Activated CD4-positive, alpha-beta memory T cell treated with anti-CD3 and anti-CD28 coated beads, Interleukin-2, amount 10 ng/mL, durations not matched to agents 7 days and 5 days (primary cell): ENCODE results near the gene OR5AC2. TPM values are rescaled to one million over a fixed set of nuclear protein-coding genes. Genes with fewer than 3 reads are reported as not detected.

ENCODE experiments used
- CTCF ChIA-PET: fragments of 350-600 bp; sonication (Branson Sonifier 250); formaldehyde crosslinking; loops from one replicate; lab custom pipeline; 2021; ENCODE audit warnings: antibody characterized with exemption, inconsistent platforms; lab: Charles Lee
- POLR2A ChIA-PET: fragments of 350-600 bp; sonication (Branson Sonifier 250); formaldehyde crosslinking; loops from one replicate; lab custom pipeline; 2021; ENCODE audit warnings: antibody characterized with exemption; lab: Charles Lee
- DNase-seq: peaks from one replicate; pipeline ENCODE4 v3.0.0-alpha.2; 2020
- H3K27ac Mint-ChIP-seq: one replicate; pipeline ENCODE4 v1.8.0; 2021; ENCODE audit warnings: mild to moderate bottlenecking, mixed read lengths
- H3K27me3 Mint-ChIP-seq: one replicate; pipeline ENCODE4 v1.8.0; 2021; ENCODE audit warnings: mixed read lengths
- H3K36me3 Mint-ChIP-seq: one replicate; pipeline ENCODE4 v1.8.0; 2021; ENCODE audit warnings: low read depth, mixed read lengths
- H3K4me1 Mint-ChIP-seq: one replicate; pipeline ENCODE4 v1.8.0; 2021; ENCODE audit warnings: mixed read lengths
- H3K4me3 Mint-ChIP-seq: one replicate; pipeline ENCODE4 v1.8.0; 2021; ENCODE audit warnings: mild to moderate bottlenecking, mixed read lengths
- H3K9me3 Mint-ChIP-seq: one replicate; pipeline ENCODE4 v1.8.0; 2021; ENCODE audit warnings: mixed read lengths
- total RNA-seq, 2 experiments: library from RNA; stranded (reverse); gene quantifications; one replicate each; pipeline ENCODE4 v1.2.3, GENCODE V29; 2021

Gene OR5AC2
- total RNA-seq, 2 experiments from 2014 or later, result not detected

DNA sequence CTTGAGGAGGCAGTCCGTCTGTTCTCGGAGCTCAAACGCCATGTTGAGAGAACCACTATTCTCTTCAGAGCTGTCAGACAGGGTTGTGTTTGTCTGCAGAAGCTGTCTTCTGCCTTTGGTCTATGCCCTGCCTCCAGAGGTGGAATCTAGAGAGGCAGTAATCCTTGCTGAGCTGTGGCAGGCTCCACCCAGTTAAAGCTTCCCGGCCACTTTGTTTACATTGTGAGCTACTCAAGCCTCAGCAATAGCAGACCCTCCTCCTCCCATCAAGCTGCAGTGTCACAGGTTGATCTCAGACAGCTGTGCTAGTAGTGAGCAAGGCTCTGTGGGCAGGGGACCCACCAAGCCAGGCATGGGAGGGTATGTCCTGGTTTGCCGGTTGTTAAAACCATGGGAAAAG lies 8.9 kb downstream of the OR5AC2 start:
- DNase-seq, result no peak
- H3K27ac Mint-ChIP-seq, result no peak overlapping the region
- H3K27me3 Mint-ChIP-seq, result peaks cover 4% of the 10 kb centered on the region
- H3K9me3 Mint-ChIP-seq, result no peaks in the 10 kb centered on the region
- no peak overlapping the region for H3K4me3 Mint-ChIP-seq
- ChIA-PET POLR2A (no interaction called here), CTCF (no interaction called here)
- H3K4me1 Mint-ChIP-seq, result no peaks in the 10 kb centered on the region
- no peaks in the 10 kb centered on the region for H3K36me3 Mint-ChIP-seq

DNA sequence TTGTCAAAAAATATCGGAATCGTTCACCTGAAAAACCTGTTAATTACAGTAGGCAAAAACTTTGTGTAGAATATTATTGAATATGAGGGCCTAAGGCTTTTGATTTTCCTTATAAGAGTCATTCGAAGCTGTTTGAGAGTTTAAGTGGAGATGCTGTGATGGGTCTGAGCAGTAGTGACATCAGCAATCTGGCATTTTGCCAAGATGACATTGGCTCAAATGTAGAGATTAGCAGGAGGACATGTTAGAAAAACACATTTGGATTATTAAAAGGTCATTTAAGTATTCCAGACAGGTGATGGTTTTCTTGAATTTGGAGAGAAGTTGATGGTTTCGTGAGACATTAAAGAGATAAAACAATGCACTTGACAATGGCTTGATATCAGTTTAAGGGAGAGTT lies 12.9 kb downstream of the OR5AC2 start:
- no peaks in the 10 kb centered on the region for H3K4me1 Mint-ChIP-seq

GRCh38 chr3:98108162-98108561 lies 21.2 kb downstream of the OR5AC2 start:
- POLR2A ChIA-PET, result no interaction called here
- H3K27ac Mint-ChIP-seq, result no peak overlapping the region

More for the DNA sequence above, 12.9 kb downstream of the OR5AC2 start:
- Mint-ChIP-seq H3K27me3 (peaks cover 4% of the 10 kb centered on the region), H3K9me3 (no peaks in the 10 kb centered on the region), H3K4me3 (no peak overlapping the region), H3K36me3 (no peaks in the 10 kb centered on the region), H3K27ac (no peak overlapping the region)
- no peak for DNase-seq
- ChIA-PET POLR2A (no interaction called here), CTCF (no interaction called here)

DNA sequence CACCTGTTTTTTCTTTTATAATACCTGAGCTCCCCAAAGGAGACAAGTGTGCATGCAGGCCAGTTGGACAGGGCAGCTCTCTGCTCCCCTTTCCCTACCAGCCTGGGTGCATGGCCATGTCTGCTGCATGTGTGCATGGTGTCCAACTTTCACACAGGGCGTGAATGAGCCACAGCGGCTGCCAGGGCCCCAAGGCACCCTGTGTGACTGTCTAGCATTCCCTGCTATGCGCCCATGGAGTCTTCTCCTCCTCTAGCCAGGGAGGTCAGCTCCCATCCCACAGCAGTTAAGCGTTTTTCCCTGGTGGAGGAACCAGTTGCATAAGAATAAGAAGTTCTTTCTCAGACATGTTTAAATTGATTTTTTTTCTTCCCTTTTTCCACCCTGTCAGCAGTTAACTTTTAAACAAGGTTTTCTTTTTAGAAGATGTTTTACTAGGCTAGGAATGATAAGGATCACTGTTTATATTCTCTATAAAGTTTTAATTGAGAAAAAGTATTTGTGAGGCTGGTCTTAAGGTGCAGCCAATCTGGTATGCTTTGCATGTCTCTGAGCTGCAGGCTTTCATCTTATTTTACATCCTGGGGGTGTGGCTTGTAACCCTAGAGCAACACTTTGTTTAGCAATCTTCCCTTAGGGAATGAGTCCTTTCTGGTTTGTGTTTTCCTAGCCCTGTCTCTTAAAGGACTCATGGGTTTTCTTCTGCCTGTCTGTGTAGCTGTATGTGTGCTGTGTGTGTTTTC lies 23.0 kb downstream of the OR5AC2 start:
- POLR2A ChIA-PET, result no interaction called here

More at GRCh38 chr3:98108162-98108561, 21.2 kb downstream of the OR5AC2 start:
- Mint-ChIP-seq H3K27me3 (peaks cover 4% of the 10 kb centered on the region), H3K9me3 (peaks cover 3% of the 10 kb centered on the region), H3K4me3 (no peak overlapping the region), H3K36me3 (no peaks in the 10 kb centered on the region), H3K4me1 (no peaks in the 10 kb centered on the region)
- no peak for DNase-seq
- CTCF ChIA-PET, result no interaction called here

DNA sequence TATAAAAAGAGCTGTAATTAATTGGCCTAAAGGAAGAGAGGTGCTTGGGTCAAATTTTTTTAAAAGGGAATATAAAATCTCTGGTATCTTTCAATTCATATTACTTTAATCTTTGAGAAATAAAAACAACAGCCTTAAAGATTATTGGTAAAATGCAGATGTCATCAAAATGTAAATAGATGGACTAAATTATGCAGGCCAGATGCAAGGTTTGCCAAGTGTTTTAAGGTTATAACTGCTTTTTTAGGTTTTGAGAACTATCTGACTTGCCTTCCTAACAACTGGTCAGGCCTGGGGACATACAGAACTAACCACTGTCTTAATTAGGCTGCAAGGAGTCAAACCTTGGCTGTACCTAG lies 23.6 kb downstream of the OR5AC2 start:
- H3K27ac Mint-ChIP-seq, result no peak overlapping the region
- CTCF ChIA-PET, result interaction anchor here (0.7 kb wide), 1 partner anchor 286 kb away, joined by 3 read pairs; no protein-coding TSS in a partner anchor

More for the DNA sequence above, 23.0 kb downstream of the OR5AC2 start:
- H3K36me3 Mint-ChIP-seq, result no peaks in the 10 kb centered on the region
- peaks cover 4% of the 10 kb centered on the region for H3K27me3 Mint-ChIP-seq
- no peak for DNase-seq
- H3K9me3 Mint-ChIP-seq, result peaks cover 3% of the 10 kb centered on the region
- no peaks in the 10 kb centered on the region for H3K4me1 Mint-ChIP-seq
- no peak overlapping the region for H3K27ac Mint-ChIP-seq
- H3K4me3 Mint-ChIP-seq, result no peak overlapping the region
- CTCF ChIA-PET, result interaction anchor here (0.6 kb wide), 1 partner anchor 108 kb away, joined by 3 read pairs; no protein-coding TSS in a partner anchor

GRCh38 chr3:98114264-98114663 lies 27.3 kb downstream of the OR5AC2 start:
- DNase-seq, result no peak
- H3K4me1 Mint-ChIP-seq, result no peaks in the 10 kb centered on the region
- peaks cover 3% of the 10 kb centered on the region for H3K9me3 Mint-ChIP-seq
- no peak overlapping the region for H3K4me3 Mint-ChIP-seq
- no peaks in the 10 kb centered on the region for H3K36me3 Mint-ChIP-seq
- ChIA-PET POLR2A (no interaction called here), CTCF (no interaction called here)
- H3K27me3 Mint-ChIP-seq, result no peaks in the 10 kb centered on the region
- H3K27ac Mint-ChIP-seq, result no peak overlapping the region

More for the DNA sequence above, 23.6 kb downstream of the OR5AC2 start:
- Mint-ChIP-seq H3K4me3 (no peak overlapping the region), H3K4me1 (no peaks in the 10 kb centered on the region), H3K36me3 (no peaks in the 10 kb centered on the region), H3K27me3 (peaks cover 4% of the 10 kb centered on the region), H3K9me3 (peaks cover 3% of the 10 kb centered on the region)
- no peak for DNase-seq
- POLR2A ChIA-PET, result no interaction called here

DNA sequence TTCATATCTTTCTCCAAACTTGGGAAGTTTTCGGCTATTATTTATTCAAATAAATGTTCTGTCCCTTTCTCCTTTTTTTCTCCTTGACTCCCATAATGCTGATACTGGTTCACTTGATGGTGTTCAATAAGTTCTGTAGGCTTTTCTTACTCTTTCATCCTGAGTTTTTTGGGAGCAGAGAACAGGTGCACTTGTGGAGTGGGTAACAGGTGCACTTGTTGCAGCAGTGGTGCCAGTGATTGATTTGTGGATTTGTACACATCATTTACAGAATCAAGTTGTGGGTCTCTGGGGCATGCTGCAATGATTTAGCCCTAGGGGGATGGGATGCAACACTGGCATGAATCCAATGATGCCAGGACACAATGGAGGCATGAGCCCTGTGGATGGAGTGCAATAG lies 28.7 kb downstream of the OR5AC2 start:
- Mint-ChIP-seq H3K4me1 (no peaks in the 10 kb centered on the region), H3K27me3 (no peaks in the 10 kb centered on the region), H3K27ac (no peak overlapping the region), H3K9me3 (no peaks in the 10 kb centered on the region), H3K4me3 (no peak overlapping the region), H3K36me3 (no peaks in the 10 kb centered on the region)
- ChIA-PET POLR2A (no interaction called here), CTCF (no interaction called here)
- no peak for DNase-seq

- Mint-ChIP-seq H3K4me3 (no peak within 1 kb of the TSS), H3K9me3 (no peaks in the 10 kb centered on the region), H3K27ac (no peak within 1 kb of the TSS), H3K27me3 (no peaks in the 10 kb centered on the region), H3K4me1 (no peaks in the 10 kb centered on the region), H3K36me3 (no peaks in the 10 kb centered on the region)
- ChIA-PET POLR2A (no interaction called here), CTCF (no interaction called here)
- DNase-seq, result no peak
These were observed 43.4 kb downstream of the OR5AC2 start, which contains the start of gene OR5H1 for GRCh38 chr3:98130421-98130820. TSS of gene OR5H1 (plus strand) at chr3:98130721. CDS start at chr3:98132698, 1,977 bp downstream.

- Mint-ChIP-seq H3K36me3 (no peaks in the 10 kb centered on the region), H3K27me3 (peaks cover 8% of the 10 kb centered on the region), H3K4me1 (no peaks in the 10 kb centered on the region), H3K4me3 (no peak overlapping the region), H3K27ac (no peak overlapping the region), H3K9me3 (no peaks in the 10 kb centered on the region)
- DNase-seq, result no peak
- CTCF ChIA-PET, result no interaction called here
- POLR2A ChIA-PET, result no interaction called here
These were observed 49.7 kb downstream of the OR5AC2 start for GRCh38 chr3:98136631-98137030.

Other genes starting within 250 kb of the OR5AC2 start
- gene RIOX2, start 114.7 kb upstream of the OR5AC2 start, total RNA-seq, result 10 to 100 TPM; 46.5 to 46.7 TPM
- gene GABRR3, start 51.9 kb upstream of the OR5AC2 start, total RNA-seq, result not detected
- gene OR5H1, start 43.5 kb downstream of the OR5AC2 start, total RNA-seq, result not detected
- not detected for gene OR5H14, start 60.3 kb downstream of the OR5AC2 start, total RNA-seq
- not detected for gene OR5H15, start 79.5 kb downstream of the OR5AC2 start, total RNA-seq
- not detected for gene OR5H6, start 177.1 kb downstream of the OR5AC2 start, total RNA-seq
- gene OR5H2, start 195.3 kb downstream of the OR5AC2 start, total RNA-seq, result not detected